NK-92 treated with Interleukin-12 subunit alpha and Interleukin-12 subunit beta, amount 100 ng/mL, for 24 hours (cell line): ENCODE results near the gene ACOX3.
"Not testable (repeated sequence)": the region's sequence is repeated elsewhere in the genome, so short reads cannot be mapped to it uniquely, and the experiment has no call there.

Experiments
- DNase-seq: peaks from one replicate; lab custom pipeline; 2025; lab: John Stamatoyannopoulos, UW

ACOX3 gene

GRCh38 chr4:8352368-8353157, 88.0 kb downstream of the ACOX3 start:
- DNase-seq, result no peak

- no peak for DNase-seq
Measured at GRCh38 chr4:8351931-8352367, 88.6 kb downstream of the ACOX3 start.

GRCh38 chr4:8350841-8351461, 89.6 kb downstream of the ACOX3 start:
- DNase-seq, result no peak

GRCh38 chr4:8350352-8350751, 90.2 kb downstream of the ACOX3 start:
- DNase-seq, result no peak

- no peak for DNase-seq
Measured at GRCh38 chr4:8349664-8350236, 90.8 kb downstream of the ACOX3 start.

- DNase-seq, result not testable (repeated sequence)
Measured at GRCh38 chr4:8349236-8349635, 91.3 kb downstream of the ACOX3 start.

- DNase-seq, result no peak
Measured at GRCh38 chr4:8348071-8348470, 92.5 kb downstream of the ACOX3 start.

GRCh38 chr4:8347660-8348059, 92.9 kb downstream of the ACOX3 start:
- DNase-seq, result no peak

GRCh38 chr4:8346838-8347605, 93.5 kb downstream of the ACOX3 start:
- no peak for DNase-seq

- no peak for DNase-seq
Measured at GRCh38 chr4:8345946-8346814, 94.3 kb downstream of the ACOX3 start.

- no peak for DNase-seq
Measured at GRCh38 chr4:8345053-8345945, 95.2 kb downstream of the ACOX3 start.

- no peak for DNase-seq
Measured at GRCh38 chr4:8344377-8344776, 96.1 kb downstream of the ACOX3 start.

GRCh38 chr4:8343967-8344331, 96.6 kb downstream of the ACOX3 start:
- no peak for DNase-seq

- DNase-seq, result no peak
Measured at GRCh38 chr4:8343262-8343966, 97.1 kb downstream of the ACOX3 start.

- DNase-seq, result no peak
Measured at GRCh38 chr4:8342651-8343261, 97.8 kb downstream of the ACOX3 start.

- DNase-seq, result no peak
Measured at GRCh38 chr4:8341691-8342090, 98.8 kb downstream of the ACOX3 start.

GRCh38 chr4:8341281-8341680, 99.2 kb downstream of the ACOX3 start:
- not testable (repeated sequence) for DNase-seq

- DNase-seq, result no peak
Measured at GRCh38 chr4:8340781-8341241, 99.7 kb downstream of the ACOX3 start.

- DNase-seq, result no peak
Measured at GRCh38 chr4:8338351-8338961, 102.1 kb downstream of the ACOX3 start.
